Hepatocyte (in vitro differentiated cells): ENCODE results near the gene ACTL10. TPM values are rescaled to one million over a fixed set of nuclear protein-coding genes. Genes with fewer than 3 reads are reported as not detected.
A peak's percentile ranks its signal among the peaks of the same experiment; 100 is the strongest.

Experiments used
- DNase-seq: peaks from one replicate; pipeline ENCODE4 v3.0.0-alpha.2; 2016; ENCODE audit warnings: low spot score
- H2AFZ ChIP-seq: fragments of 200-600 bp; sonication (generic); 2 replicates; pipeline ENCODE4 v1.6.0; 2016; ENCODE audit warnings: antibody characterized with exemption, mild to moderate bottlenecking
- H3K27ac ChIP-seq: fragments of 200-600 bp; sonication (generic); 2 replicates; pipeline ENCODE4 v1.5.1; 2016; ENCODE audit warnings: mild to moderate bottlenecking
- H3K27me3 ChIP-seq: fragments of 200-600 bp; sonication (generic); 2 replicates; pipeline ENCODE4 v1.6.1; 2016
- H3K36me3 ChIP-seq: fragments of 200-600 bp; sonication (generic); replicated peaks from 2 replicates; pipeline ENCODE4 v1.5.1; 2016; ENCODE audit warnings: low read depth; ENCODE audit not compliant: insufficient read depth
- H3K4me1 ChIP-seq: fragments of 200-600 bp; sonication (generic); 2 replicates; pipeline ENCODE4 v1.5.1; 2016; ENCODE audit warnings: mild to moderate bottlenecking, moderate library complexity; ENCODE audit not compliant: insufficient read depth
- H3K4me2 ChIP-seq: fragments of 200-600 bp; sonication (generic); 2 replicates; pipeline ENCODE4 v1.6.0; 2016
- H3K4me3 ChIP-seq: fragments of 200-600 bp; sonication (generic); 2 replicates; pipeline ENCODE4 v1.5.1; 2016; ENCODE audit warnings: mild to moderate bottlenecking
- H3K79me2 ChIP-seq: fragments of 200-600 bp; sonication (generic); 2 replicates; pipeline ENCODE4 v1.6.0; 2017; ENCODE audit warnings: mild to moderate bottlenecking
- H3K9me2 ChIP-seq: fragments of 200-600 bp; sonication (generic); replicated peaks from 2 replicates; pipeline ENCODE4 v1.6.0; 2017; ENCODE audit warnings: mild to moderate bottlenecking; ENCODE audit not compliant: insufficient read depth
- H3K9me3 ChIP-seq: fragments of 200-600 bp; sonication (generic); 2 replicates; pipeline ENCODE4 v1.5.1; 2016; ENCODE audit warnings: low read depth, mild to moderate bottlenecking
- H4K20me1 ChIP-seq: fragments of 200-600 bp; sonication (generic); 2 replicates; pipeline ENCODE4 v1.6.0; 2016; ENCODE audit warnings: mild to moderate bottlenecking; ENCODE audit not compliant: insufficient read depth, poor library complexity, severe bottlenecking
- EZH2 ChIP-seq: fragments of 200-600 bp; sonication (generic); IDR thresholded peaks from 2 replicates; pipeline ENCODE4 v1.6.1; 2016; ENCODE audit warnings: antibody characterized with exemption, mild to moderate bottlenecking, borderline replicate concordance
- EZH2phosphoT487 ChIP-seq: fragments of 200-600 bp; sonication (generic); IDR thresholded peaks from one replicate; pipeline ENCODE4 v1.6.1; 2018; ENCODE audit warnings: antibody characterized with exemption, mild to moderate bottlenecking, low read depth, moderate library complexity; ENCODE audit not compliant: unreplicated experiment, severe bottlenecking
- WGBS: methylation state at CpG from one replicate; pipeline ENCODE4 v1.1.6; 2016; ENCODE audit warnings: low lambda C conversion rate; ENCODE audit errors: missing lambda C conversion rate; 5-methylcytosine and 5-hydroxymethylcytosine counted together
- polyA plus RNA-seq: library from polyadenylated mRNA; unstranded; fragments of >200 nt; fragmentation: Nextera tagmentation; extraction: Ambion mirVana; gene quantifications from 2 replicates; pipeline ENCODE4 v1.2.1, GENCODE V29; 2016
- total RNA-seq: library from RNA; depleted of rRNA; stranded (reverse); fragments of >200 nt; gene quantifications from 2 replicates; pipeline ENCODE4 v1.2.3, GENCODE V29; 2014
- TF ChIP-seq, protein P1 (sequence below): fragments of 200-600 bp; sonication (generic); IDR thresholded peaks from 2 replicates; pipeline ENCODE4 v1.5.1; 2016; ENCODE audit warnings: antibody characterized with exemption, mild to moderate bottlenecking; ENCODE audit not compliant: poor library complexity

ACTL10 gene
- total and polyA plus RNA-seq, 2 experiments from 2014 or later = 0.17 to 2.6 TPM

DNA sequence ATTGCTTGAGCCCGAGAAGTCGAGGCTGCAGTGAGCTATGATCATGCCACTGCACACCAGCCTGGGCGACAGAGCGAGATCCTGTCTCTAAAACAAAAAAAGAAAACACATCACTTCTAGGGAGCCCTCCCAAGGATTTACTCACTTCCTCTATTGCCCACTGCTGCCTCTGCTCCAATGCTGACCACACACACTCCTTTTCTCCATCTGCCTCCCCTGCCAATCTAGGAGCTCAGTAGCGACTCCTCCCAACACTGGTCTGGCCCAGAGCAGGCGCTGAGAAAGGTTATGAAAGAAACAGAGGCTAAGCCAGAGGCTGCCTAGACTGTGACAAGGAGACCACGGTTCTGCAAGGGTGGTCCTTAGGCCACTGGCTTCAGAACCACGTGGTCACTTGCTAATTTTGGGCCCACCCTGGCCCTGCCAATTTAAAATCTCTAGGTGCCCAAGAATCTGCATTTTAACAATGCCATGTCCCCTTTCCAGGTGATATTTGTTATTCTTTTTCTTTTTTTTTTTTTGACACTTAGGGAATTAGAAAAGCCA, 20.7 kb downstream of the ACTL10 start:
- no peak overlapping the region for H3K4me2 ChIP-seq
- H3K9me2 ChIP-seq = no peaks in the 10 kb centered on the region
- no peak overlapping the region for H2AFZ ChIP-seq
- no peaks in the 10 kb centered on the region for H3K27me3 ChIP-seq
- TF ChIP-seq, protein P1, sequence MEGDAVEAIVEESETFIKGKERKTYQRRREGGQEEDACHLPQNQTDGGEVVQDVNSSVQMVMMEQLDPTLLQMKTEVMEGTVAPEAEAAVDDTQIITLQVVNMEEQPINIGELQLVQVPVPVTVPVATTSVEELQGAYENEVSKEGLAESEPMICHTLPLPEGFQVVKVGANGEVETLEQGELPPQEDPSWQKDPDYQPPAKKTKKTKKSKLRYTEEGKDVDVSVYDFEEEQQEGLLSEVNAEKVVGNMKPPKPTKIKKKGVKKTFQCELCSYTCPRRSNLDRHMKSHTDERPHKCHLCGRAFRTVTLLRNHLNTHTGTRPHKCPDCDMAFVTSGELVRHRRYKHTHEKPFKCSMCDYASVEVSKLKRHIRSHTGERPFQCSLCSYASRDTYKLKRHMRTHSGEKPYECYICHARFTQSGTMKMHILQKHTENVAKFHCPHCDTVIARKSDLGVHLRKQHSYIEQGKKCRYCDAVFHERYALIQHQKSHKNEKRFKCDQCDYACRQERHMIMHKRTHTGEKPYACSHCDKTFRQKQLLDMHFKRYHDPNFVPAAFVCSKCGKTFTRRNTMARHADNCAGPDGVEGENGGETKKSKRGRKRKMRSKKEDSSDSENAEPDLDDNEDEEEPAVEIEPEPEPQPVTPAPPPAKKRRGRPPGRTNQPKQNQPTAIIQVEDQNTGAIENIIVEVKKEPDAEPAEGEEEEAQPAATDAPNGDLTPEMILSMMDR = no peak
- no peak for TF ChIP-seq EZH2
- TF ChIP-seq EZH2phosphoT487 = no peak
- no peaks in the 10 kb centered on the region for H3K9me3 ChIP-seq
- H3K4me3 ChIP-seq = no peak overlapping the region
- DNase-seq = peak; percentile 18
- H3K27ac ChIP-seq = no peak overlapping the region
- peaks cover 11% of the 10 kb centered on the region for H3K4me1 ChIP-seq
- no peaks in the 10 kb centered on the region for H3K36me3 ChIP-seq
- H4K20me1 ChIP-seq = no peaks in the 10 kb centered on the region
- peaks cover 26% of the 10 kb centered on the region for H3K79me2 ChIP-seq
- whole genome bisulfite sequencing = 89% methylated on average over 8 of the region's 8 CpGs

DNA sequence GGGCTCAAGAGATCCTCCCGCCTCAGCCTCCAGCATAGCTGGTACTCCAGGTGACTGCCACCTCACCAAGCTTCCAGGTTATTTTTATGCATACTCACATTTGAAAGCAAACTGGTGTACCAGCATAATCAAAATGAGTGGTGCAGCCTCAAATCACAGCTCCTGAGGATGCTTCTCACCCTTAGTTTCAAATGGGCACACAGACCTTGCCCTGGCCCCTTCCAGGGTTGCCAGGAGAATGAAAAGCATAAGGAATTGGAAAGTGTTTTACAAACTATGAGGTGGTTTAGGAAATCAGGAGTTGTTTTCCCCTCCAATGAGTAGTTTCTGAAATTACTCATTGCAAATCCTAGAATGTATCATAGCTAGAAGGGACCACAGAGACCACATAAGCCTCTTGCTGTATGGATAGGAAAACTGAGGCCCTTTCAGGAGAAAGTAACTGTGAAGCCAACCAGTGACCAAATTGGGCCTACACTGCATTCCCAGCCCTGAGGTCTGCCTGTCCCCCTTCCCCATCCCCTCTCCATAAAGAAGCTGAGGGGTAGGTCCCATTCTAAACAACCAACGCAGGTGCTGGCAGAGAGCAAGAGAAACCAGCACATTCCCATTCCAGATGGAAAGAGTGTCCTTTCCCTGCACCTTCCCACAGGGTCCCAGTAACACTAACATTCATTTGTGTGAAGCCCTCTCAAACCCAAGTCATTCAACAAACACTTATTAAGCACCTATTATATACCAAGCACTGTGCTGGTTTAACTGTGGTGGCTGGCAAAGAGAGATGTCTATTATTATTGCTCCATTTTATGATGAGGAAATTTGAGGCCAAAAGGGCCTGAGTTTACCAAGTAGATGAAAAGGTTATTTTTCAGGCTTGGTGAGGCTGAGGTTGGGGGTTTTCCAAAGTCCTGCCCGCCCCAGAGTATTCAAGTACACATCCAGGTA, 21.5 kb downstream of the ACTL10 start:
- no peak overlapping the region for H3K4me2 ChIP-seq
- peak; percentile 60 for DNase-seq
- H3K9me2 ChIP-seq = no peaks in the 10 kb centered on the region
- TF ChIP-seq EZH2 (no peak), EZH2phosphoT487 (no peak)
- TF ChIP-seq, protein P1 = no peak
- H3K27ac ChIP-seq = peak overlapping the region; percentile 16
- H3K36me3 ChIP-seq = no peaks in the 10 kb centered on the region
- H3K4me1 ChIP-seq = peaks cover 11% of the 10 kb centered on the region
- 81% methylated on average over 3 of the region's 3 CpGs for WGBS
- H2AFZ ChIP-seq = no peak overlapping the region
- no peaks in the 10 kb centered on the region for H3K27me3 ChIP-seq
- peaks cover 18% of the 10 kb centered on the region for H3K79me2 ChIP-seq
- H4K20me1 ChIP-seq = no peaks in the 10 kb centered on the region
- H3K4me3 ChIP-seq = no peak overlapping the region
- H3K9me3 ChIP-seq = no peaks in the 10 kb centered on the region

DNA sequence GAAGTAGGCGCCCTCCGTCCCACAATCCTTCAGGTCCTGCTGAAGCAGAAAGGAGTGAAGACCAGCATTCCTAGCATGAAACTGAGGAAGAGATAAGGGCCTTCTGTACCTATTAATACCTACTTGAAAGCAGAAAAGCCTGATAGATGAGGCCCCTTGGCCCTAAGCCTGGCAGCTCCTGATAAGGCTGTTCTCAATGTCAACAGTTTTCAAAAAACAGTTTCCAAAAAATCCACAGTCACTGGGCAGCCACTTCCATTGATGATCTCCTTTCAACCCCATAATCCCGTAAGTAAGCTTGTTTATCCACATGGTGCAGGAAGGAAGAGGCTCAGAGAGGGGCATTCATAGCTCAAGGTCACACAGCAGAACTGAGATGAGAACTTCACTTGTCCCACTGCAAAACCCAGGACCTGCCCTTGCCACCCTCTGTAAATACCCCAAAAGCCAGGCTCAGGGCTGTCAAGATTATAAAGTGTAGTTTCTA, 22.2 kb downstream of the ACTL10 start:
- peaks cover 11% of the 10 kb centered on the region for H3K4me1 ChIP-seq
- no peaks in the 10 kb centered on the region for H3K27me3 ChIP-seq
- H3K9me3 ChIP-seq = no peaks in the 10 kb centered on the region
- peak overlapping the region; percentile 16 for H3K27ac ChIP-seq
- H3K9me2 ChIP-seq = no peaks in the 10 kb centered on the region
- H3K4me3 ChIP-seq = no peak overlapping the region
- H2AFZ ChIP-seq = no peak overlapping the region
- TF ChIP-seq, protein P1 = no peak
- TF ChIP-seq EZH2phosphoT487 (no peak), EZH2 (no peak)
- H3K36me3 ChIP-seq = no peaks in the 10 kb centered on the region
- H4K20me1 ChIP-seq = no peaks in the 10 kb centered on the region
- H3K79me2 ChIP-seq = peaks cover 11% of the 10 kb centered on the region
- DNase-seq = no peak
- no peak overlapping the region for H3K4me2 ChIP-seq
- WGBS = 57% methylated on average over 3 of the region's 3 CpGs
